ENCODE results near the gene PEX16. TPM values are rescaled to one million over a fixed set of nuclear protein-coding genes. Genes with fewer than 3 reads are reported as not detected.

The PEX16 gene
- total and polyA plus RNA-seq, 9 of the 15 experiments (the other 6 are each of a cell fraction or from before 2014, with no cell fraction given) = 1.5 to 43.9 (median 14.6) TPM

DNA sequence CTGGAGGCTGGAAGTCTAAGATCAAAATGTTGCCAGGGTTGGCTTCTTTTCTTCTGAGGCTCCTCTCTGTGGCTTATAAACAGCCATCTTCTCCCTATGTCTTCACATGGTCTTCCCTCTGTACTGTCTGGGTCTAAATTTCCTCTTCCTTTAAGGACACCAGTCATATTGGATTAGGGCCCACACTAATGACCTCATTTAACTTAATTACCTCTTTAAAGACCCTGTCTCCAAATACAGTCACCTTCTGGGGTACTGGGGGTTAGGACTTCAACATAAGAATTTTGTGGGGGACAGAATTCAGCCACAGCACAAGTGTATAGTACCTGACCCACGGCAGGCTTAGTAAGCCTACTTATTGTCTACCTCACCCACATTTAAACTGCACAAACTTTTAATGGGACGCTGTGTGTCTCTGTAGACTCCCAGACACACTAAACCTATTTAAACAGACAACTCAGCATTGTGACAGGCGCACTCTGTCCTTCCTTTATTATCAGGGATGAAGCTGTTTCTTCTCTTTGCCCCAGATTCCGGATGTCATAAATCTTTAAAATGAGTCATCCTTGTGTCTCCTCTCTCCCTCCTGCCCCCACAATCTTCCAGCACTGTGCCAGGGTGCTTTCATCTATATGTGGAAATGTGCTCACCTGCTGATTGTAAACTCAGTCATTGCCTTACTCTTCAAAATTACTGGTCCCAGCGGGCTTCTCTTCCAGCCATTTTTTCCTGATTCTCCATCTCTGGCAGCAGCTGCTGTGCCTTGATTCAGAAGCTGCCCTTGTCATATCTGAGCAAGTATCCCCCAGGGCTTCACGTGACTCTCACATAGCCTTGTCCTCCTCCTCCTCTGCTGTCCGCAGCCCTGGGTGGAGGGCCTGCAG is 37.6 kb downstream of the PEX16 start (continued):
- TF ChIP-seq ZNF318 (IDR thresholded peaks at IDR 0.05; ENCODE audit: borderline replicate concordance in 1 of 2, low read depth in 1 of 2) (peak in 1 of 2 experiments; percentile 67; a peak in 1 of 4 replicates), PTBP1 (IDR thresholded peaks at IDR 0.05; ENCODE audit: low read depth, low read length) (no peak), FOXP1 (CRISPR knock-in tag; IDR thresholded peaks at IDR 0.05) (no peak), IFI16 (CRISPR knock-in tag; IDR thresholded peaks at IDR 0.05) (no peak), RBM15 (IDR thresholded peaks at IDR 0.05; ENCODE audit: insufficient read depth, low read length) (no peak), MIER1 (IDR thresholded peaks at IDR 0.05; ENCODE audit: low read depth) (0 out of 2 replicates have a peak, but pooled peaks have one; percentile 43), CCNT2 (IDR thresholded peaks at IDR 0.05; ENCODE audit: borderline replicate concordance, extremely low read depth, insufficient read length, low read depth, low read length) (no peak), ARHGAP35 (IDR thresholded peaks at IDR 0.05; ENCODE audit: partially characterized antibody) (no peak), PHF21A (IDR thresholded peaks at IDR 0.05; ENCODE audit: borderline replicate concordance, low read depth) (peak; percentile 88; the same call in 1 of the 2 replicates), ATF7 (IDR thresholded peaks at IDR 0.05) (peak; percentile 68), SMARCE1 (IDR thresholded peaks at IDR 0.05) (peak; percentile 95), HMG20A (CRISPR knock-in tag; conservative IDR thresholded peaks at IDR 0.05) (no peak), VEZF1 (CRISPR knock-in tag; IDR thresholded peaks at IDR 0.05) (peak; percentile 69), POU5F1 (IDR thresholded peaks at IDR 0.05; ENCODE audit: borderline replicate concordance, low read depth, low read length, partially characterized antibody) (no peak), CTBP1 (IDR thresholded peaks at IDR 0.05; ENCODE audit: borderline replicate concordance) (peak; percentile 90), RNF2 (IDR thresholded peaks at IDR 0.05) (0 out of 2 replicates have a peak, but pooled peaks have one; percentile 36), TCF3 (CRISPR knock-in tag; IDR thresholded peaks at IDR 0.05) (peak; percentile 58)

Data from K562 (cell line).